HepG2 (cell line): ENCODE measurements around the gene POPDC2. TPM values are rescaled to one million over a fixed set of nuclear protein-coding genes. Genes with fewer than 3 reads are reported as not detected.

Experiments used
- ATAC-seq: fragments of 200-7000 bp; cut with Tn5 transposase; 3 replicates; pipeline ENCODE4 v1.9.1; 2020; ENCODE audit warnings: mild to moderate bottlenecking, moderate library complexity
- BruUV-seq: library from RNA; stranded (reverse); fragments of 400-500 nt; replicated peaks from 2 replicates; lab custom pipeline; 2021; lab: Mats Ljungman, UMichigan
- CTCF ChIA-PET: fragments of 300-600 bp; formaldehyde crosslinking; extraction: SDS; loops from one replicate; lab custom pipeline; 2021; ENCODE audit warnings: low total read pairs, inconsistent platforms, low intra/inter-chr PET ratio; lab: Yijun Ruan, JAX
- POLR2A ChIA-PET: fragments of 350-600 bp; sonication (Branson Sonifier 250); formaldehyde crosslinking; loops from one replicate; lab custom pipeline; 2020; ENCODE audit warnings: antibody characterized with exemption, inconsistent platforms; lab: Yijun Ruan, JAX
- DNase-seq: peaks from one replicate; pipeline ENCODE4 v3.0.0-alpha.2; 2015; ENCODE audit warnings: low spot score
- FAIRE-seq: peaks from 3 replicates; lab custom pipeline; 2011; peaks lifted over from hg19 to GRCh38; lab: Jason Lieb, UNC
- H2AFZ ChIP-seq: one replicate; pipeline ENCODE4 v1.6.1; 2011; ENCODE audit warnings: low read length, inconsistent platforms
- H3K27ac ChIP-seq: fragments of 300-600 bp; 3 replicates; pipeline ENCODE4 v1.8.0; 2011; ENCODE audit warnings: mixed run types, mild to moderate bottlenecking, mixed read lengths, low read length, inconsistent platforms; ENCODE audit not compliant: insufficient read depth; ENCODE audit errors: extremely low read length
- H3K27me3 ChIP-seq, 2 experiments: fragments of 200-600 bp in 1 of 2; 2 replicates in 1 of 2; 3 replicates in 1 of 2; pipeline versions ENCODE4 v1.6.0 to v1.8.0; 2011; ENCODE audit warnings: low read length in 2 of 2, mild to moderate bottlenecking in 2 of 2, moderate library complexity in 2 of 2, inconsistent platforms in 1 of 2; ENCODE audit not compliant: insufficient read depth in 2 of 2, control insufficient read depth in 1 of 2
- H3K36me3 ChIP-seq, 2 experiments: fragments of 200-600 bp in 1 of 2; replicated peaks in 1 of 2; 2 replicates in 1 of 2; 3 replicates in 1 of 2; pipeline versions ENCODE4 v1.5.1 to v1.8.0; 2011; ENCODE audit warnings: low read length in 2 of 2, inconsistent platforms in 1 of 2; ENCODE audit not compliant: insufficient read depth in 2 of 2, control insufficient read depth in 1 of 2
- H3K4me1 ChIP-seq: 2 replicates; pipeline ENCODE4 v1.5.1; 2012; ENCODE audit warnings: low read length, inconsistent platforms; ENCODE audit not compliant: insufficient read depth
- H3K4me2 ChIP-seq: 2 replicates; pipeline ENCODE4 v1.6.0; 2011; ENCODE audit warnings: low read depth, low read length, inconsistent platforms
- H3K4me3 ChIP-seq, 3 experiments: fragments of 200-600 bp in 1 of 3; sonication (generic), shearing (Covaris generic) in 1 of 3; replicated peaks in 1 of 3; 2 replicates each; pipeline ENCODE4 v1.5.1; 2011 to 2016; ENCODE audit warnings: low read length in 3 of 3, inconsistent platforms in 2 of 3, low read depth in 2 of 3, mild to moderate bottlenecking in 2 of 3, control low read depth in 1 of 3, mixed read lengths in 1 of 3; ENCODE audit not compliant: insufficient read depth in 1 of 3
- H3K79me2 ChIP-seq: one replicate; pipeline ENCODE4 v1.6.1; 2011; ENCODE audit warnings: low read length, inconsistent platforms; ENCODE audit not compliant: insufficient read depth
- H3K9ac ChIP-seq: 2 replicates; pipeline ENCODE4 v1.6.0; 2011; ENCODE audit warnings: mild to moderate bottlenecking, low read depth, low read length, inconsistent platforms; ENCODE audit not compliant: insufficient read depth
- H3K9me3 ChIP-seq: 2 replicates; pipeline ENCODE4 v1.5.1; 2012; ENCODE audit warnings: mild to moderate bottlenecking, low read length
- H4K20me1 ChIP-seq: 2 replicates; pipeline ENCODE4 v1.6.0; 2011; ENCODE audit warnings: inconsistent platforms, mild to moderate bottlenecking, low read length, moderate library complexity; ENCODE audit not compliant: insufficient read depth
- EHMT2 ChIP-seq: fragments of 200-600 bp; sonication (generic); IDR thresholded peaks from 2 replicates; pipeline ENCODE4 v1.7.0; 2017; ENCODE audit warnings: antibody characterized with exemption, low read depth, low read length, borderline replicate concordance
- ZNF430 ChIP-seq: sonication (generic); formaldehyde crosslinking; IDR thresholded peaks from 2 replicates; pipeline ENCODE4 v1.9.0; 2021; ENCODE audit warnings: mild to moderate bottlenecking, missing genetic modification reagents
- WGBS: methylation state at CpG from one replicate; pipeline ENCODE4 v1.1.6; 2017; ENCODE audit warnings: low lambda C conversion rate; 5-methylcytosine and 5-hydroxymethylcytosine counted together
- in situ Hi-C: cut with HindIII; loops from 2 replicates; pipeline ENCODE4 v1.10.0; 2017; ENCODE audit warnings: low pct_unique_long_range_greater_than_20kb; ENCODE audit not compliant: extremely low pct_ligation_motif_present
- intact Hi-C: fragments of 100-400 bp; cut with micrococcal nuclease; formaldehyde crosslinking; loops from one replicate; pipeline ENCODE4 v1.10.0; 2022; ENCODE audit not compliant: unreplicated experiment
- polyA plus RNA-seq, 8 experiments: library from polyadenylated mRNA; depleted of rRNA in 3 of 8; stranded (reverse) in 7 of 8; unstranded in 1 of 8; fragments of >200 nt; fragmentation: Illumina TruSeq in 4 of 8; extraction: Trizol in 4 of 8; gene quantifications; 2 replicates each; pipeline versions ENCODE4 v1.2.1 to v1.2.3, GENCODE V29; 2011 to 2016; ENCODE audit warnings: low read depth in 4 of 8, missing spikeins in 1 of 8, mixed read lengths in 1 of 8; ENCODE audit not compliant: insufficient read depth in 1 of 8
- total RNA-seq, 5 experiments: library from RNA; depleted of rRNA; stranded (reverse); fragments of >200 nt; fragmentation: Illumina TruSeq; extraction: Trizol; gene quantifications; 2 replicates each; pipeline ENCODE4 v1.2.3, GENCODE V29; 2016; ENCODE audit warnings: low read depth in 1 of 5
- TF ChIP-seq, protein P1 (sequence below): sonication (generic); formaldehyde crosslinking; IDR thresholded peaks from 2 replicates; pipeline ENCODE4 v1.4.0; 2020; ENCODE audit warnings: missing genetic modification reagents, mild to moderate bottlenecking, borderline replicate concordance

POPDC2 gene
- total and polyA plus RNA-seq, 2 of the 13 experiments (the other 11 are each of a cell fraction or from before 2014, with no cell fraction given): 0.18 to 0.58 TPM

DNA sequence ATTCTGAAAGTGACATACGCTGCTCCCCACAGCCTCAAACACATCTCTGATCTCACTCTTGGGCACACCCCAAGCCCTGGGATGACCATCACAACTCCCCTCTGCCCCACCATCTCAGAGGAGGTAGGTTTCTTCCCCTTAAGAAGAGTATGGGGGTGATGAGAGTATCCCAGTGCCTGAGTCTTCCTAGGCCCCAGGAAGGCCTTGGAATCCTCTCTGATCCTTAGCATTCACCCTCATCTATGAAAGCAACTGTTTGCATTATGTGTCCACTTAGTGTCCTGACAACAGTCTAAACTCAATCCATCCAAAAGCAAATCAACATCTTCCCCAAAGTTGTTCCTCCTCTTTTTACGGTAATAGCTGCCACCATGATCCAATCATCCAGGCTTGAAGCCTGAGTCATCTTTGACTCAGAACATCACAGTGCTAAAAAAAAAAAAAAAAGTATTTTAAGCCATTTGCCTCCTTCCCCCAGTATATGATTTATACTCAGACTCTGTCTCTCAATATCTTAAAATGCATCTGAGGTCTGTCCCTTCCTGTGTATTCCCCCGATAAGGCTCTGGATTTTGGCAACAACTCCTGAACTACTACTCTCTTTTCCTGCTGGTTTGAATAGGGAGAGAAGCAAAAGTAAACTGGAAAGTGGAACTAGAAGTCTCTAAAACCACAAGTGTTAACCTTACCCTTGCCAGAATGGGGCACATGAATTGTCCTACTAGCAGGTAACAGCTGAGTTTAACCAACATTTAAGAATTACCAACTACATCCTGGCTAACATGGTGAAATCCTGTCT lies 22.5 kb downstream of the POPDC2 start:
- H3K9ac ChIP-seq: no peak overlapping the region
- DNase-seq (no peak), ATAC-seq (no peak), FAIRE-seq (no peak)
- H3K4me1 ChIP-seq: no peaks in the 10 kb centered on the region
- BruUV-seq: no TSS peak
- WGBS: 65% methylated on average over 3 of the region's 3 CpGs
- ChIA-PET CTCF (no interaction called here), POLR2A (no interaction called here)
- TF ChIP-seq EHMT2: no peak
- TF ChIP-seq, protein P1, sequence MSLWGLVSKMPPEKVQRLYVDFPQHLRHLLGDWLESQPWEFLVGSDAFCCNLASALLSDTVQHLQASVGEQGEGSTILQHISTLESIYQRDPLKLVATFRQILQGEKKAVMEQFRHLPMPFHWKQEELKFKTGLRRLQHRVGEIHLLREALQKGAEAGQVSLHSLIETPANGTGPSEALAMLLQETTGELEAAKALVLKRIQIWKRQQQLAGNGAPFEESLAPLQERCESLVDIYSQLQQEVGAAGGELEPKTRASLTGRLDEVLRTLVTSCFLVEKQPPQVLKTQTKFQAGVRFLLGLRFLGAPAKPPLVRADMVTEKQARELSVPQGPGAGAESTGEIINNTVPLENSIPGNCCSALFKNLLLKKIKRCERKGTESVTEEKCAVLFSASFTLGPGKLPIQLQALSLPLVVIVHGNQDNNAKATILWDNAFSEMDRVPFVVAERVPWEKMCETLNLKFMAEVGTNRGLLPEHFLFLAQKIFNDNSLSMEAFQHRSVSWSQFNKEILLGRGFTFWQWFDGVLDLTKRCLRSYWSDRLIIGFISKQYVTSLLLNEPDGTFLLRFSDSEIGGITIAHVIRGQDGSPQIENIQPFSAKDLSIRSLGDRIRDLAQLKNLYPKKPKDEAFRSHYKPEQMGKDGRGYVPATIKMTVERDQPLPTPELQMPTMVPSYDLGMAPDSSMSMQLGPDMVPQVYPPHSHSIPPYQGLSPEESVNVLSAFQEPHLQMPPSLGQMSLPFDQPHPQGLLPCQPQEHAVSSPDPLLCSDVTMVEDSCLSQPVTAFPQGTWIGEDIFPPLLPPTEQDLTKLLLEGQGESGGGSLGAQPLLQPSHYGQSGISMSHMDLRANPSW (CRISPR knock-in tag): no peak
- intact Hi-C loops (no loop called here), in situ Hi-C loops (no loop called here)
- H3K9me3 ChIP-seq: no peaks in the 10 kb centered on the region
- no peak overlapping the region for H3K27ac ChIP-seq
- H2AFZ ChIP-seq: no peak overlapping the region
- no peaks in the 10 kb centered on the region for H3K27me3 ChIP-seq
- H3K36me3 ChIP-seq: no peaks in the 10 kb centered on the region
- no peaks in the 10 kb centered on the region for H3K79me2 ChIP-seq
- H3K4me3 ChIP-seq: no peak overlapping the region
- no peaks in the 10 kb centered on the region for H4K20me1 ChIP-seq
- no peak overlapping the region for H3K4me2 ChIP-seq

DNA sequence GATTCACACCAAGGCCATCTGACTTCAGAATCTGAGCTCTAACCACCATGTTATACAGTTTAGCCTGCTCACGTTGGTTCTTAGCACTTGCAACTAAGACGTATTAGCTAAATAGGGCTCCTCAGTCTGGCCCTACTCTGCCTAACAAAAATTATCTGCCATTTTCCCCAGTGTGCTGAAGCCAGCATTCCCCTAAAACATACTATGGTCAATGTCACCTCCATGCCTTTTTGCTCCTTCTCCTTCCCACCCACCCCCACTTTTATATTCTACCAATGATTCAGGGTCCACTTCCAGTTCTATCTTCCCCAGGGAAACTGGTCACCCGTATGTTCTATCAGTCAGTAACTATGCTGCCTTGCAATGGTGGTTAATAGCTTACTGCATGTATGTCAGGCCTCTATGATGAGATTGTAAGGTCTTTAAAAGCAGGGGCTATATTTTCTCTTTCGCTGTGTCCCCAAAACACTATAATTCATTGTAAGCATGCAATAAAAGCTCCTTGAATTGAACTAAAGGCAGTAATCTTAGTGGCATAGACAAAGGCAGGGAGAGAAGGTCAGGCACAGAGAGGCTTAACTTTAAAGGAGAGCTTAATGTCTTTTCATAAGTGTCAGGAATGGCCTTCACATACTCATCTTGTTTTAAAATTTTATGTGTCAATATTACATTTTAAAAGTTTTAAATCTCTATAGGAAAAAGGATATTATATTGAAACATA lies 23.3 kb downstream of the POPDC2 start:
- H3K4me3 ChIP-seq: no peak overlapping the region
- TF ChIP-seq ZNF430: no peak
- H3K36me3 ChIP-seq: no peaks in the 10 kb centered on the region
- H3K27me3 ChIP-seq: no peaks in the 10 kb centered on the region
- FAIRE-seq: no peak
- no peak overlapping the region for H2AFZ ChIP-seq
- H4K20me1 ChIP-seq: no peaks in the 10 kb centered on the region
- ChIA-PET POLR2A (no interaction called here), CTCF (no interaction called here)
- no peaks in the 10 kb centered on the region for H3K4me1 ChIP-seq
- intact Hi-C loops: no loop called here
- in situ Hi-C loops: no loop called here
- H3K4me2 ChIP-seq: no peak overlapping the region
- WGBS: 74% methylated on average over 4 of the region's 4 CpGs
- no peaks in the 10 kb centered on the region for H3K9me3 ChIP-seq
- H3K27ac ChIP-seq: no peak overlapping the region
- H3K79me2 ChIP-seq: no peaks in the 10 kb centered on the region
- H3K9ac ChIP-seq: no peak overlapping the region
- BruUV-seq: no TSS peak
- no peak for ATAC-seq
- no peak for DNase-seq
